NB4 (cell line): ENCODE results near the gene STK33.

ENCODE experiments used
- MYC ChIP-seq: IDR thresholded peaks from 2 replicates; pipeline ENCODE4 v1.6.1; 2011; ENCODE audit warnings: low read depth, low read length
- POLR2A ChIP-seq: IDR thresholded peaks from 2 replicates; pipeline ENCODE4 v1.6.1; 2011; ENCODE audit warnings: mild to moderate bottlenecking; ENCODE audit not compliant: insufficient read length; ENCODE audit errors: extremely low read depth
- TF ChIP-seq, protein P1 (sequence below): IDR thresholded peaks from one replicate; pipeline ENCODE4 v1.5.1; 2012; ENCODE audit warnings: low read depth, low read length
- TF ChIP-seq, protein P2 (sequence below): IDR thresholded peaks from 2 replicates; pipeline ENCODE4 v1.6.1; 2011; ENCODE audit warnings: low read depth, low read length

GRCh38 chr11:8531982-8532381, 62.0 kb downstream of the STK33 start:
- TF ChIP-seq, protein P1, sequence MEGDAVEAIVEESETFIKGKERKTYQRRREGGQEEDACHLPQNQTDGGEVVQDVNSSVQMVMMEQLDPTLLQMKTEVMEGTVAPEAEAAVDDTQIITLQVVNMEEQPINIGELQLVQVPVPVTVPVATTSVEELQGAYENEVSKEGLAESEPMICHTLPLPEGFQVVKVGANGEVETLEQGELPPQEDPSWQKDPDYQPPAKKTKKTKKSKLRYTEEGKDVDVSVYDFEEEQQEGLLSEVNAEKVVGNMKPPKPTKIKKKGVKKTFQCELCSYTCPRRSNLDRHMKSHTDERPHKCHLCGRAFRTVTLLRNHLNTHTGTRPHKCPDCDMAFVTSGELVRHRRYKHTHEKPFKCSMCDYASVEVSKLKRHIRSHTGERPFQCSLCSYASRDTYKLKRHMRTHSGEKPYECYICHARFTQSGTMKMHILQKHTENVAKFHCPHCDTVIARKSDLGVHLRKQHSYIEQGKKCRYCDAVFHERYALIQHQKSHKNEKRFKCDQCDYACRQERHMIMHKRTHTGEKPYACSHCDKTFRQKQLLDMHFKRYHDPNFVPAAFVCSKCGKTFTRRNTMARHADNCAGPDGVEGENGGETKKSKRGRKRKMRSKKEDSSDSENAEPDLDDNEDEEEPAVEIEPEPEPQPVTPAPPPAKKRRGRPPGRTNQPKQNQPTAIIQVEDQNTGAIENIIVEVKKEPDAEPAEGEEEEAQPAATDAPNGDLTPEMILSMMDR, result no peak
- TF ChIP-seq, protein P2, sequence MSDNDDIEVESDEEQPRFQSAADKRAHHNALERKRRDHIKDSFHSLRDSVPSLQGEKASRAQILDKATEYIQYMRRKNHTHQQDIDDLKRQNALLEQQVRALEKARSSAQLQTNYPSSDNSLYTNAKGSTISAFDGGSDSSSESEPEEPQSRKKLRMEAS, result no peak
- no peak for TF ChIP-seq POLR2A
- TF ChIP-seq MYC, result no peak
